Measurements from ENCODE around the gene PGLYRP1.
A peak's percentile ranks its signal among the peaks of the same experiment; 100 is the strongest.

PGLYRP1 gene

GRCh38 chr19:45999653-46000121 lies 23.2 kb downstream of the PGLYRP1 start:
- peak; percentile 13 for DNase-seq

GRCh38 chr19:45998834-45999233 lies 24.0 kb downstream of the PGLYRP1 start:
- no peak for DNase-seq

DNA sequence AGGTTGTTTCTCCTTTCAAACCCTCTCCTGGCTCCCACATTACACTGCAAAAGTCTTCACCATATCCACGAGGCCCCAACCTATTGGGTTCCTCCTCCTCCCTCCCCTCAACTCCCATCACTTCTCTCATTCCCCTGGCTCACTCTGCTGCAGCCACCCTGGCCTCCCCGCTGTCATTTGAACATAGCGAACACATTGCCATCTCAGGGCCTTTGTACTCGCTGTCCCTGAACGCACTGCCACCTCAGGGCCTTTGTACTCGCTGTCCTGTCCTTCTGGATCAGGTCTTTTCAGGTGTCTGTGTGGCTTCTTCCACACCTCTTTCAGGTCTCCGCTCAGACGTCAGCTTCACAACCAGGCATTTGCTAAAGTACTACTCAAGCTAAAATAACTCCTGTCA lies 25.9 kb downstream of the PGLYRP1 start:
- no peak for DNase-seq

DNA sequence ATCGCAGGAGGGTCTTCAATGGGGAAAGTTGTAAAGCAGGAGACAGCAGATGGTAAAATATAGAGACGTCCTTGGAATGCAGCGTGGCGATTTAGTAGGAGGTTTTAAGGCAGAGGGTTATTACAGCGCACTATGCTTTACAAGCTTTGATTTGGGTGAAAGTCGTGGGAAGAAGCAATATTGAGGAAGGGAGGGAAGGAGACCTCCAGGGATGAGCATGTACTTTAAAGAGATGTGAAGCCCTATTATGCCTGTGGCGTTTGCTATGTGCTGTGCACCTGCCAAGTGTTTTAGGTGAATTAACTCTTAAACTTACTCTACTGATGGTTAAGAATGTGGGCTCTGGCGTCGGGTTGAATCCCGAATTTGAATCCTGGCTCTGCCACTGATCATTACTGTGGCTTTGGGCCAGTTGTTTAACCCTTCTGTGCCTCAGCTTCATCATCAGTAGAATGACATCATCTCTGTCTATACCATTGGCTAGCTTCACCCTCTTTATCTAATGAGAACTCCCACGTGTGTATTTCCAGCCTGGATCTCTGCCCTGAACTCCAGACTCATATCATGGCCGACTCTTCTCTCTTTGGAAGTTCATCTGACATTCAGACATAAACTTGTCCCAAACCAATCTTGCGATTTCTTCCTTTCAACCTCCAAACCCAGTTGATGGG lies 27.0 kb downstream of the PGLYRP1 start:
- DNase-seq, result no peak

DNA sequence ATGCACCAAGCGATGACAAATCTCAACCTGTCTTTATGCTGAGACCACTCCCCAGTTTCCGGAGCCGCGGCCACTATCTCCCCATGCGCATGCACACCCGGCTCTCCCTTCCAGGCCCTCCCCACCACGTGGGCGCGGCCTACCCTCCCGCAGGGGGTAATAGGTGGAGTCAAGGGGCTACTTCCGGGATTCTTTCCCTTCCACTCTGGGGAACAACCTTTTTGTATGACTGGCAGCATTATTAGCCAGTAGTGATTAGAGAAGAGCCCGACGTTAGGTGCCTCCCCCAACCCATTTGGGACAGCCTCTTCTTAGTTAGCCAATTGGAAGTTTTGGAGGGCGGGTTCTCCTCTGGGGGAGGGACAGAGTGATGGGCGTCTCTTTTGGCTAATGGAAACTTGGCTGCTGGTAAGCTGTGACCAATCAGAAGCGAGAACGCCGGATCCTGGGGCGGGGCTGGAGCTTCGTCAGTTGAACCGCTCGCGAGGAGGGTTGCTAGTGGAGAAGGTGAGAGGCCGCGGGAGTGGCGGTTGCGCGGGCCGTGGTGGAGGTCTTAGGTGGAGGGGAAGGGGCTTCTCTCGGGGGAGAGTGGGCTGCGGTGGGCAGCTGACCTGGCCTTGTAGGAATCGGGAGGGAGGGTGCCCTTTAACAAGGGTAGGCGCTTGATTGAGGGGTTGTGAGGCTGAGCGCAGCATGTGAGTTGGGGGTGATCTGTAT lies 27.7 kb downstream of the PGLYRP1 start, which contains the start of gene CCDC61:
TSS of gene CCDC61 (plus strand) at position 470 of the 717 bp plus-strand sequence. CDS start 7,552 bp downstream, outside the sequence.
- DNase-seq, result peak; percentile 100

- DNase-seq, result no peak
These were observed 28.3 kb downstream of the PGLYRP1 start for GRCh38 chr19:45994456-45994997.

- DNase-seq, result no peak
These were observed 32.6 kb downstream of the PGLYRP1 start for GRCh38 chr19:45990113-45990728.

DNA sequence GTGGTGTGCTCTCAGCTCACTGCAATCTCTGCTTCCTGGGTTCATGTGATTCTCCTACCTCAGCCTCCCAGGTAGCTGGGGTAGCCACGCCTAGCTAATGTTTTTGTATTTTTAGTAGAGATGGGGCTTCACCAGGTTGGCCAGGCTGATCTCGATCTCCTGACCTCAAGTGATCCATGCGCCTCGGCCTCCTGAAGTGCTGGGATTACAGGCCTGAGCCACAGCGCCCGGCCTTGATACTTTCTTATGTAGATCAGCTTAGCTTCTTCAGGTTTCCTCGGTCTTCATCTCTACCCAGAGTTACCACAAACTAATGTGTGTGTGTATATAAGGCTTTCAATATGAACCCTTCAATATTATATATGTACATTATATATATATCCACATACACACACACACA lies 37.5 kb downstream of the PGLYRP1 start:
- DNase-seq, result no peak

DNA sequence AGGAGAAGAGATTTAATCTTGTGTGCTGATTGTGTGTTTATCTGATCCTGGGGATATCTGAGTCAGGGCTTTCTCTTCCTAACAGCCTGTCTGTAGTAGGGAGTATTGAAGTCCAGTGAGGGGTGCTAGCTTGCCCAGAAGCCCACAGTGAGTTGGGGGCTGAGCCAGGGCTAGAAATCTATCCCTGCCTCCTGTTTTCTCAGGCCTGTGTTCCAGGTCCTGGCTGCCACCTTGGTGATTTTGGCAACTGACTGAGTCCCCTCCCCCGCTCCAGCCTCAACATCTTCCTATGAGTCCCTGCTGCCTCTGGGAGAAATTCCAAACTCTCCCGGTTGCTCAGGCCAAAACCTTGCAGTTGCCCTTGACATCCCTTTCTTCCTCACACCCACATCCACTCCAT lies 41.5 kb downstream of the PGLYRP1 start:
- DNase-seq, result no peak

DNA sequence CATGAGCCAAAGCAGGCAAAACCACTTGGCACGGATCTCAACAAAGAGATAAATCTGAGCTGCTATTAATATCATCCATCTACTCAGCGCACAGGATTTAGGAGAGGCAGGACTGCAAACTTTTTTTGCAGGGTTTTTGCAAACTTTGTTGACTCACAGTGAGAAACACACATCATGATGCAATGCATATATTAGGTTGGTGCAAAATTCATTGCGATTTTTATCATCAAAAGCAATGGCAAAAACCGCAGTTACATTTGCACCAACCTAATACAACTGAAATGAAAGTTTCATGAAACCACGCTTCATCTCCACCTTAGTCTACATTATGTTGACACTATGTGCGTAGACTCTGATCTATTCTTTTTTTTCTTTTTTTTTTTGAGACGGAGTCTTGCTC lies 44.7 kb downstream of the PGLYRP1 start:
- no peak for DNase-seq

DNA sequence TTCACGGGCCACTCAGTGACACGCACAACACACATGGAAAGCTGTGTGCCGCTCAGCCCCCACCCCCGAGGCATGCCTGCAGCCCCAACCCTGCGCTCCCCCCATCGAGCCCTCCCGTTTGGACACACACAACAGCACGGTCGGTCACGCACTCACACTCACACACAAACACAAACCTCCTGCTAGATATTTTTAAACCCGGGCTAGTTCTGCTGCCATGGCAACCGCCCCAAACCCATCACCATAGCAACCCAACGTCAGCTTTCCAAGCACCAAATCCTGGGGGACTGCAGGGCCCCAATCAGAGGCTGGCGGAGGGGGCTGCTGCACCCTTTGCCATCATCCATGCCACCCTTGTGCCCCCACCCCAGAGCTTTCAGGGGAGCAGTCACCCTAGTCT lies 46.7 kb downstream of the PGLYRP1 start:
- DNase-seq, result no peak

DNA sequence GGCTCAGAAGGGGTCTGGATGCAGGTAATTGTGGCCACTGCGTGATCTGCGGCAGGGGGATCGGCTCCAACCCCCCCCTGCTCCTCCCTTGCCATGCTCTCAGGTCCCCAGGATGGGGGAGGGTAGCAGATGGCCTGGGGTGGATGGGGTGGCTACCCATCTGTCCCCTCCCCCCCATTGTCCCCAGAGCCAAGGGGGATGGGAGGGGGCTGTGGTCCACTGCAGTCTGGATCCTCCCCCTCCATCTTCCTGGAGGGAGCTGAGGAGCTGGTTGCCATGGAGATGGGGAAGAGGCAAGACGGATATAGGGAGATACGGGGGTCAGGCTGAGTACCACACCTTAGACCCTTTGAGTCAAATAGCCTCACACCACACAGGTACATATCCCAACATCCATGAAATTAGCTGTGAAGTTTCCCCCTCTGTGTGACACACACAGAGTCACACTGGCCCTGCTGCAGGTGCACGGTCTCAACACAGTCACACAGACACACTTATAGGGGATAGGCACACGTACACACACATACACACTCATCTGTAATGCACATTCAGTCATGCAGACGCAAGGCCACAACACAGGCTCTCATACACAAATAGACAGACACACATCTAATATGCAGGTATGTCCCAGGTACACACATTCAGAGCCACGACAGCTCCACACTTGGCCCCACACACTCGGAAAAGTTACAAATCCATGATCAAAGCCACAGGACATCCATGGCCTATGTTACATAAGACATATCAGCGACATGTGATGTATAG lies 47.4 kb downstream of the PGLYRP1 start:
- DNase-seq, result no peak

DNA sequence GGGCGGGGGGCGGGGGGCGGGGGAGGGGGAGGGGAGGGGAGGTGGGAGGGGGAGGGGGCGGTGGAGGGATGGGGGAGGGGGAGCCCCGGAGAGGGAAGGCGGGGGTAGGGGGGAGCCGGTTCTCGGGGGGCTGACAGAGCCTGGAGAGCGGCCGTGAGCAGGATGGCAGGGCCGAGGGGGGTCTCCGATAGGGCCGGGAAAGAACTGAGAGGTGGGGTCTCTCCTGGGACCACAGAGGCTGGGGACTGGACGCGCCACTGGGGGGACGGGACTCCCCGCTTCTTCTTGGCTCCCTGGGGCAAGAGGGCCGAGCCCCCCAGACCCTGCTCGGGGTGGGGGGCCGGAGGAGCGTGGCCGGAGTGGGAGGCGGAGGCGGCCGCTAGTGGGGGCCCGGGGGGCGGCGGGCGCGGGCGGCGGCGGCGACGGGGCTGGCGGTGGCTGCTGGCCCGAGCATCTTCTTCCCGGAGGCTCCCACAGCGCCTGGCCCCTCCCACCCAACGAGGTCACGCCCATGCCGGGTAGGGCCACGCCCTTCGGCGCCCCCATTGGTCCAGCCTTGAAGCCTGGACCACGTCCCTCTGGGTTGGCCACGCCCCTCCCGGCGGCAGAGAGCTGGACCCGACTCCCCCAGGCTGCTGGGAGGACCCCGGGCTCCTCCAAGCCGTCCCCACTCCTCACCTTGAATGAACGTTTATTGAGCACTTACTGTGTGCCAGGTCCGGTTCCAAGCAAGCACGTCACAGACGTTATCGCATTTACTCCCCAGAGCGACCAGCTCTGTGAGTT lies 49.1 kb downstream of the PGLYRP1 start, which contains the start of gene NOVA2:
TSS of gene NOVA2 (minus strand) at position 313 of the 786 bp plus-strand sequence. CDS start 514 bp downstream, outside the sequence.
- DNase-seq, result peak; percentile 28

DNA sequence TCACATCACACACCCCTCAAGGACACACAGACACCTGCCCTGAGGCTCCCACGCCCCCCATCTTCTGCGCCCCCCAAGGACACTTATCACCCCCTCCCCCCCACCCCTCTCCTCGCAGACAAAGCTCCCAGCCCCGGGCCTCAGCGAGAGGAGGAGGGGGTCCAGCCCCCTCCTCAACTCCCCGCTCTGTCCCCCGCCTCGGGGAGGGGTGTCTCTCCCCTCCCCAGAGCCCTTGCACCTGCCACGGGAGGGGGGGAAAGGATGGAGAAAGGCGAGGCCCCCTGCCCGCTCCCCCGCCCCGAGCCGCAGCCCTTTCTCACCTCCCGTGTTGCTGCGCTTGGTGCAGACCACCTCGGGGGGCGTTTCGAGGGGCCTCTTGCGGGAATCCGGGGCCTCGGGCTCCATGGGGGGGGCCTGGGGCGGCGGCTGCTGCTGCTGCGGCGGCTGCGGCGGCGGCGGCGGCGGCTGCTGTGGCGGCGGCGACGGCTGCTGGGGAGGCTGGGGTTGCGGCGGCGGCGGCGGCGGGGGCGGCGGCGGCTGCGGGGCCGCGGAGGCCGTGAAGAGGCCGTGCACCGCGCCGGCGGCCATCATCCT lies 49.8 kb downstream of the PGLYRP1 start:
- DNase-seq, result no peak

DNA sequence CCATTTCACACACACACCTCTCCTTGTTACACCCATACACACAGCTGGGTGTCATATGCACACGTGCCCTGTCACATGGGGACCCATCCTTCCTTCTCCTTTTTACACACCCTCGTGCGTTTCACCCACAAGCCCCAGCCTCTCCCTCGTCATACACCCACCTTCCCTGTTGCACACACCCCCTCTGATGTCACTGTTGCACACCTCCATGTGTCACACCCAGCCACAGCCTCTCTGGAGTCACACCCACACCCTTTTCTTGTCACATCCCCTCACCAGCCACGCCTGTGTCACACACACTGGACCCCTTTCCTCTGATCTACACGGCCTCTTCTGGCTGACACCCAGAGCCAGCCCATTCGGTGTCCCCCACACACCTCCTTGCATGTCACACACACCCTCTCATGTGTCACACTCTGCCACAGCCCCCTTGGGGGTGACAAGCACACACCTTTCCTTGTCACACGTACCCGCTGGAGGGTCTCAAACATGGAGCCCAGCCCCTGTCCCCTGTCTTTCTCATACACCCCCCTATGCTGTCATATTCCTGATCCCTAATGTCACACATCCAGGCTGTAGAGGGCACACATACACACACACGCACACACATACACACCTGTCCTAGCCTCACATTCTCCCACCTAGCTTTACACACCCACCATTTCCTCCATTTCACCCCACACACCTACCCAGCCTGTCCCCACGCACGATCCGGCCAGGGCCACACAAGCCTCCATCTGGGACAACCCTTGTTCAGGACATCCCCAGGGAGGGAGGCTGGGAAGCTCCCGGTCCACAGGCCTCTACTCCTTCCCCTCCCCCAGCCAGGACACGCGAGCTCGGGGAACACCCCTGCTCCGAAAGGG lies 50.5 kb downstream of the PGLYRP1 start:
- DNase-seq, result peak; percentile 28

DNA sequence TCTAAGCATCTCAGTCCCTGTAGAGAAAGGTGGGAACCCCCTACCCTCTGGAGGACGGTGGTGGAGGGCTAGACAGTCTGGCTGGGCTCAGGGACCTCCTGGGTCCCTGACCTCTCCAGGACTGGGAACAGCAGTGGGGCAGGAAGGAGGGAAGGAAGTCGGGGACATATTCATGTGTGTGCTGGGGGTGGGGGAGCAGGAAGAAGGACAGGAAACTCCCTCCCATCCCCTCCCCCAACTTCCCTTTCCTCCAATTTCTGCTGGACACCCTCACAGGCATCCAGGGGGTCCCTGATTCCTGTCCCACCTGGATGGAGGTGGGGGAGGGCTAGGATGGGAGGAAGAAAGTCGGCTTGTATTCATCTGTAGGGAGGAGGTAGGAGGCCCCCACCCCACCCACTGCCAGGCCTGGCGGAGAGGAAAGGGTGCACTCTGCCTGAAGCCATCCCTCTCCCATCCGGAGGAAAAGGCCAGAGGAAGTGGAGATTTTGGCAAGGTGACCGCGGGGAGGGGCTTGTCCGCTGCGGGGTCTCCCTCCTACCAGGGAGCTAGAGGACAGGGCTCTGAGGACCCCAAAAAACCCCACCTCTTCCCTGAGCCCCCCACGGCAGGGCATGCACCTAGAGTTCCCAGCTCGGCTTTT lies 51.5 kb downstream of the PGLYRP1 start:
- no peak for DNase-seq

GRCh38 chr19:45969676-45970075 lies 53.2 kb downstream of the PGLYRP1 start:
- no peak for DNase-seq

Measured in CD4-positive, alpha-beta T cell treated with Interleukin-10 for 1 hour (primary cell).